HepG2 (cell line): ENCODE measurements around the gene ZNF684. TPM values are rescaled to one million over a fixed set of nuclear protein-coding genes. Genes with fewer than 3 reads are reported as not detected.

Experiments
- AGO2 ChIP-seq: fragments of 200-400 bp; formaldehyde crosslinking; optimal IDR thresholded peaks from 2 replicates; pipeline ENCODE3; 2017; ENCODE audit warnings: mild to moderate bottlenecking, low read depth, low read length, moderate library complexity
- EEA1 ChIP-seq: sonication (generic); formaldehyde crosslinking; IDR thresholded peaks from 2 replicates; pipeline ENCODE4 v1.5.1; 2020; ENCODE audit warnings: mild to moderate bottlenecking, missing genetic modification reagents, borderline replicate concordance
- GABPA ChIP-seq, 2 experiments: IDR thresholded peaks; 2 replicates each; pipeline ENCODE4 v1.6.1; 2011 to 2016; ENCODE audit warnings: low read depth in 2 of 2, low read length in 1 of 2, missing biosample characterization in 1 of 2, missing genetic modification characterization in 1 of 2
- HDAC1 ChIP-seq: sonication (generic); formaldehyde crosslinking; IDR thresholded peaks from 2 replicates; pipeline ENCODE4 v1.5.1; 2020; ENCODE audit warnings: mild to moderate bottlenecking, missing genetic modification reagents
- HOXA3 ChIP-seq: sonication (generic); formaldehyde crosslinking; IDR thresholded peaks from 2 replicates; pipeline ENCODE4 v1.5.0; 2020; ENCODE audit warnings: missing genetic modification reagents
- ISL2 ChIP-seq: sonication (generic); formaldehyde crosslinking; IDR thresholded peaks from 2 replicates; pipeline ENCODE4 v1.5.0; 2020; ENCODE audit warnings: missing genetic modification reagents
- KDM5A ChIP-seq: fragments of 200-600 bp; sonication (generic); IDR thresholded peaks from 2 replicates; pipeline ENCODE4 v1.7.0; 2018; ENCODE audit warnings: antibody characterized with exemption, mild to moderate bottlenecking, low read length, borderline replicate concordance
- RARA ChIP-seq: IDR thresholded peaks from 2 replicates; pipeline ENCODE4 v1.6.1; 2016; ENCODE audit warnings: missing genetic modification reagents, missing compliant biosample characterization
- RXRA ChIP-seq: sonication (generic); formaldehyde crosslinking; IDR thresholded peaks from 2 replicates; pipeline ENCODE4 v1.5.1; 2020; ENCODE audit warnings: missing genetic modification reagents
- SIN3A ChIP-seq: IDR thresholded peaks from 2 replicates; pipeline ENCODE4 v1.6.1; 2011; ENCODE audit warnings: low read depth, mild to moderate bottlenecking, control low read depth, low read length, borderline replicate concordance
- STAT5B ChIP-seq: sonication (generic); formaldehyde crosslinking; IDR thresholded peaks from 2 replicates; pipeline ENCODE4 v1.4.0; 2020; ENCODE audit warnings: missing genetic modification reagents
- TBX2 ChIP-seq: sonication (generic); formaldehyde crosslinking; IDR thresholded peaks from 2 replicates; pipeline ENCODE4 v1.5.0; 2020; ENCODE audit warnings: missing genetic modification reagents, mild to moderate bottlenecking, borderline replicate concordance
- ZBTB38 ChIP-seq: sonication (generic); formaldehyde crosslinking; IDR thresholded peaks from 2 replicates; pipeline ENCODE4 v1.5.1; 2020; ENCODE audit warnings: mild to moderate bottlenecking, missing genetic modification reagents
- ZFX ChIP-seq: sonication (generic); formaldehyde crosslinking; IDR thresholded peaks from 2 replicates; pipeline ENCODE4 v1.4.0; 2020; ENCODE audit warnings: mild to moderate bottlenecking, low read depth, missing genetic modification reagents, moderate library complexity
- ZNF136 ChIP-seq: sonication (generic); formaldehyde crosslinking; IDR thresholded peaks from 2 replicates; pipeline ENCODE4 v1.8.1; 2022; ENCODE audit warnings: low read depth, mild to moderate bottlenecking, moderate library complexity, missing genetic modification reagents
- ZNF30 ChIP-seq: sonication (generic); formaldehyde crosslinking; IDR thresholded peaks from 2 replicates; pipeline ENCODE4 v1.5.0; 2020; ENCODE audit warnings: mild to moderate bottlenecking, missing genetic modification reagents
- ZNF431 ChIP-seq: sonication (generic); formaldehyde crosslinking; IDR thresholded peaks from 2 replicates; pipeline ENCODE4 v1.9.0; 2022; ENCODE audit warnings: missing genetic modification reagents, low read depth, mild to moderate bottlenecking, borderline replicate concordance
- ZNF563 ChIP-seq: sonication (generic); formaldehyde crosslinking; IDR thresholded peaks from 2 replicates; pipeline ENCODE4 v1.8.0; 2022; ENCODE audit warnings: mild to moderate bottlenecking, moderate library complexity, missing genetic modification reagents
- ZNF773 ChIP-seq: sonication (generic); formaldehyde crosslinking; IDR thresholded peaks from 2 replicates; pipeline ENCODE4 v1.4.0; 2020; ENCODE audit warnings: missing genetic modification reagents, borderline replicate concordance
- ZNF790 ChIP-seq: sonication (generic); formaldehyde crosslinking; IDR thresholded peaks from 2 replicates; pipeline ENCODE4 v1.8.0; 2022; ENCODE audit warnings: missing genetic modification reagents, mild to moderate bottlenecking, borderline replicate concordance
- polyA plus RNA-seq, 8 experiments: library from polyadenylated mRNA; depleted of rRNA in 3 of 8; stranded (reverse) in 7 of 8; unstranded in 1 of 8; fragments of >200 nt; fragmentation: Illumina TruSeq in 4 of 8; extraction: Trizol in 4 of 8; gene quantifications; 2 replicates each; pipeline versions ENCODE4 v1.2.1 to v1.2.3, GENCODE V29; 2011 to 2016; ENCODE audit warnings: low read depth in 4 of 8, missing spikeins in 1 of 8, mixed read lengths in 1 of 8; ENCODE audit not compliant: insufficient read depth in 1 of 8
- total RNA-seq, 5 experiments: library from RNA; depleted of rRNA; stranded (reverse); fragments of >200 nt; fragmentation: Illumina TruSeq; extraction: Trizol; gene quantifications; 2 replicates each; pipeline ENCODE4 v1.2.3, GENCODE V29; 2016; ENCODE audit warnings: low read depth in 1 of 5
- TF ChIP-seq, protein P1 (sequence below): sonication (generic); formaldehyde crosslinking; IDR thresholded peaks from 2 replicates; pipeline ENCODE4 v1.4.0; 2020; ENCODE audit warnings: missing genetic modification reagents
- TF ChIP-seq, protein P2 (sequence below): sonication (generic); formaldehyde crosslinking; conservative IDR thresholded peaks from 2 replicates; pipeline ENCODE4 v1.4.0; 2020; ENCODE audit warnings: mild to moderate bottlenecking, missing genetic modification reagents, moderate library complexity

The ZNF684 gene
- total and polyA plus RNA-seq, 2 of the 13 experiments (the other 11 are each of a cell fraction or from before 2014, with no cell fraction given): 6.5 to 15.2 TPM

DNA sequence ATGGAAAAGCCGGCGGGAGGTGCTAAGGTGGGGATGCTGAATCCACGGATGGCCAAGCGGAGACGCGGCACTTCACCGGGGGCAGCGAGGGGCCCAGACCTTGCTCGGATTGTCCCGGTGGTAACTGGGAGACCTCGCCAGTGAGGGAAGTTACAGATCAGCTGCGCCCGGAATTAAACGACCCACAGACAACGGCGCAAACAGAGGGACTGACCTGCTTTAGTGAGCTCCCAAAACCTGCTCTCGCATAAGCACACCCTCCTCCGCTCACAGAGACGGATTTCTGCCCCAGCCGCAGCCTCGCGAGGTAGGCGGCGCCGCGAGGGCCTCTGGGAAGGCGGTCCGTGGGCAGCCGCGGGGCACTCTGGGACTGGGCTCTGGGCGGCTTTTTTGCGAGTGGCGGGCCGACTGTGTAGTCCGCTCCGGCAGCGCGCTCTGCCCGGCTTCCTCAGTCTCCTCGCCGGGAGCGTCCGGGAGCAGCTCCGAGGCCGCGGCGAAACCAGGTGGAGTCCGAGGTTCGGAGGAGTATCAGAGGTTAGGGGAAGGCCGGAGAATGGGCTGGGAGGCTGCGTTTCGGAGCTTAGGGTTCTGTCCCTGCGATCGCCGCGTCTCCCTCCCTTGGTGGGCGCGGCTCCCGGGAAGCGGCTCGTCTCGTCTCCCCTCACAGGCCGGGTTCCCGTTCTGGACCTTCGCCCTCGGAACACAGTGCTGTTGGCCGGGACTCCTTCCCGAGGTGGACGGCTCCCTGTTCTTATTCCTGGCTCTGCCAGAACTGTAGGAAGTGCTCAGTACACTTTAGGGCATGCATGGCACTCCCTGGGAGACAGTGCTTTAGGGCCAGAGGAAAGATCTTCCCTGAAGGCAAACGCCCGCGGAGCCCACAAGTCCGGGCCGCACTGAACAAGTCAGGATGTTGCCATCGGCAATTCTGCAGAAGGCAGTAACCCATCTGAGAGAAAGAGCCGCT is 22.8 kb upstream of the ZNF684 start, which contains the start of gene EXO5 (continued):
- TF ChIP-seq SIN3A: 0 out of 2 replicates have a peak, but pooled peaks have one; percentile 72
- peak; percentile 81 for TF ChIP-seq TBX2 (CRISPR knock-in tag)
- TF ChIP-seq ZBTB38 (CRISPR knock-in tag): peak; percentile 88; the same call in 1 of the 2 replicates
- no peak for TF ChIP-seq GABPA (IDR thresholded peaks at IDR 0.05; ENCODE audit: low read depth, low read length)
- TF ChIP-seq GABPA (CRISPR knock-in tag; IDR thresholded peaks at IDR 0.05; ENCODE audit: low read depth): peak; percentile 38
- TF ChIP-seq HDAC1: peak; percentile 93
- no peak for TF ChIP-seq KDM5A
- TF ChIP-seq RARA (CRISPR knock-in tag): 0 out of 2 replicates have a peak, but pooled peaks have one; percentile 27
- peak; percentile 71; the same call in 1 of the 2 replicates for TF ChIP-seq ZNF136 (CRISPR knock-in tag)
- TF ChIP-seq ZNF563 (CRISPR knock-in tag): peak; percentile 87
- TF ChIP-seq STAT5B (CRISPR knock-in tag): no peak
- peak; percentile 68 for TF ChIP-seq AGO2
- TF ChIP-seq, protein P1, sequence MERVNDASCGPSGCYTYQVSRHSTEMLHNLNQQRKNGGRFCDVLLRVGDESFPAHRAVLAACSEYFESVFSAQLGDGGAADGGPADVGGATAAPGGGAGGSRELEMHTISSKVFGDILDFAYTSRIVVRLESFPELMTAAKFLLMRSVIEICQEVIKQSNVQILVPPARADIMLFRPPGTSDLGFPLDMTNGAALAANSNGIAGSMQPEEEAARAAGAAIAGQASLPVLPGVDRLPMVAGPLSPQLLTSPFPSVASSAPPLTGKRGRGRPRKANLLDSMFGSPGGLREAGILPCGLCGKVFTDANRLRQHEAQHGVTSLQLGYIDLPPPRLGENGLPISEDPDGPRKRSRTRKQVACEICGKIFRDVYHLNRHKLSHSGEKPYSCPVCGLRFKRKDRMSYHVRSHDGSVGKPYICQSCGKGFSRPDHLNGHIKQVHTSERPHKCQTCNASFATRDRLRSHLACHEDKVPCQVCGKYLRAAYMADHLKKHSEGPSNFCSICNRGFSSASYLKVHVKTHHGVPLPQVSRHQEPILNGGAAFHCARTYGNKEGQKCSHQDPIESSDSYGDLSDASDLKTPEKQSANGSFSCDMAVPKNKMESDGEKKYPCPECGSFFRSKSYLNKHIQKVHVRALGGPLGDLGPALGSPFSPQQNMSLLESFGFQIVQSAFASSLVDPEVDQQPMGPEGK (CRISPR knock-in tag): peak; percentile 39
- TF ChIP-seq EEA1 (CRISPR knock-in tag): no peak
- peak; percentile 43; the same call in 1 of the 2 replicates for TF ChIP-seq RXRA (CRISPR knock-in tag)
- peak; percentile 84 for TF ChIP-seq ZFX
- peak; percentile 86; the same call in 1 of the 2 replicates for TF ChIP-seq ZNF790 (CRISPR knock-in tag)
- peak; percentile 51; the same call in 1 of the 2 replicates for TF ChIP-seq ZNF30
- TF ChIP-seq, protein P2, sequence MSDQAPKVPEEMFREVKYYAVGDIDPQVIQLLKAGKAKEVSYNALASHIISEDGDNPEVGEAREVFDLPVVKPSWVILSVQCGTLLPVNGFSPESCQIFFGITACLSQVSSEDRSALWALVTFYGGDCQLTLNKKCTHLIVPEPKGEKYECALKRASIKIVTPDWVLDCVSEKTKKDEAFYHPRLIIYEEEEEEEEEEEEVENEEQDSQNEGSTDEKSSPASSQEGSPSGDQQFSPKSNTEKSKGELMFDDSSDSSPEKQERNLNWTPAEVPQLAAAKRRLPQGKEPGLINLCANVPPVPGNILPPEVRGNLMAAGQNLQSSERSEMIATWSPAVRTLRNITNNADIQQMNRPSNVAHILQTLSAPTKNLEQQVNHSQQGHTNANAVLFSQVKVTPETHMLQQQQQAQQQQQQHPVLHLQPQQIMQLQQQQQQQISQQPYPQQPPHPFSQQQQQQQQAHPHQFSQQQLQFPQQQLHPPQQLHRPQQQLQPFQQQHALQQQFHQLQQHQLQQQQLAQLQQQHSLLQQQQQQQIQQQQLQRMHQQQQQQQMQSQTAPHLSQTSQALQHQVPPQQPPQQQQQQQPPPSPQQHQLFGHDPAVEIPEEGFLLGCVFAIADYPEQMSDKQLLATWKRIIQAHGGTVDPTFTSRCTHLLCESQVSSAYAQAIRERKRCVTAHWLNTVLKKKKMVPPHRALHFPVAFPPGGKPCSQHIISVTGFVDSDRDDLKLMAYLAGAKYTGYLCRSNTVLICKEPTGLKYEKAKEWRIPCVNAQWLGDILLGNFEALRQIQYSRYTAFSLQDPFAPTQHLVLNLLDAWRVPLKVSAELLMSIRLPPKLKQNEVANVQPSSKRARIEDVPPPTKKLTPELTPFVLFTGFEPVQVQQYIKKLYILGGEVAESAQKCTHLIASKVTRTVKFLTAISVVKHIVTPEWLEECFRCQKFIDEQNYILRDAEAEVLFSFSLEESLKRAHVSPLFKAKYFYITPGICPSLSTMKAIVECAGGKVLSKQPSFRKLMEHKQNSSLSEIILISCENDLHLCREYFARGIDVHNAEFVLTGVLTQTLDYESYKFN (CRISPR knock-in tag): peak; percentile 63
- TF ChIP-seq ZNF773: no peak
- peak; percentile 86 for TF ChIP-seq HOXA3
- TF ChIP-seq ISL2 (CRISPR knock-in tag): peak; percentile 85
- peak; percentile 47; the same call in 1 of the 2 replicates for TF ChIP-seq ZNF431
